RPMI8226 (cell line): ENCODE measurements around the gene EHMT2.
"Not testable (repeated sequence)": the region's sequence is repeated elsewhere in the genome, so short reads cannot be mapped to it uniquely, and the experiment has no call there.

Experiments
- DNase-seq: peaks from one replicate; pipeline ENCODE4 v3.0.0-alpha.2; 2015

EHMT2 gene

DNA sequence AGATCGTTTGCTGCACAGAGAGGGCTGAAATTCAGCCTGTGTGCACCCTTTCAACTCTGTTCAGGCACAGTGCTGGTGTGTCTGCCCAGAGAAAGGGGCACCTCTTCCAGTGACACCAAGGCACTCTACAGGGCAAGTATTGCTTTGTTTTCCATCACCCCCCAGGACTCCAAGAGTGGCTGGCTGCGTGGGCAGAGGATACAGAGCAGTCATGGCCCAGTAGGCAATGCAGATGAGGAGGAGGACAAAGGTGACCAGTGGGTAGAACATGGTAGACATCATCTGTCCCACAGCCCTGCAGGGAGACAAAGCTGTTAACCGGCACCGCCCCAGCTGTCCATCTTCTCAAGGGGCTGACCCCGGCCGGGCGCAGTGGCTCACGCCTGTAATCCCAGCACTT lies 28.2 kb downstream of the EHMT2 start:
- DNase-seq: no peak

DNA sequence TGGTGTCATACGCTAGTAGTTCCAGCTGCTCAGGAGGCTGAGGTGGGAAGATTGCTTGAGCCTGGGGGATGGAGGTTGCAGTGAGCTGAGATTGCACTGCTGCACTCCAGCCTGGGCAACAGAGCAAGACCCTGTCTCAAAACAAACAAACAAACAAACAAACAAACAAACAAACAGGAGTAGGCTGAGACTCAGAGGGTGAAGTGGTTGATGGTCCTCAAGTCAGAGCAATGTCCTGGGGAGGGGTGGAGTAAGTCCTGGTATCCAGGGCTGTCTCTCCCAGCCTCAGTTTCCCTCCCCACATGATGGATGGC lies 28.9 kb downstream of the EHMT2 start:
- not testable (repeated sequence) for DNase-seq

GRCh38 chr6:31865205-31866118 lies 32.0 kb downstream of the EHMT2 start:
- no peak for DNase-seq

DNA sequence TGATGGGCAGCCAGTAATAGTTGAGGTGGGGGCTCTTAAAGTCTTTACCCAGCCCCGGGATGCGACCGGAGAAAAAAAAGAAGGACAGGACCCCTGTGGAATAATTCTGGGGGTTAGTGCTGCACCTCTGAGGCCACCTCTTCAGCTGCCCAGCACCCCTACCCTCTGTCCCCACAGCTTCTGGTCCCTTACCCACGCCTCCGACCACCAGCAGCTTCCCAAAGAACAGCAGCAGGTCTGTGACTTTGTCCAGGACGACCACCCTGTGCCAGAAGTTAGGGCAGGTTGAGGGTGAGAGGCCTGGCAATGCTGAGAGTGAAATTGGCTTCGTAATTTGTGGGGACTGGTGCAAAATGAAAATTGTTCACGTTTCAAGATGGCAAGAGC lies 32.7 kb downstream of the EHMT2 start:
- no peak for DNase-seq

DNA sequence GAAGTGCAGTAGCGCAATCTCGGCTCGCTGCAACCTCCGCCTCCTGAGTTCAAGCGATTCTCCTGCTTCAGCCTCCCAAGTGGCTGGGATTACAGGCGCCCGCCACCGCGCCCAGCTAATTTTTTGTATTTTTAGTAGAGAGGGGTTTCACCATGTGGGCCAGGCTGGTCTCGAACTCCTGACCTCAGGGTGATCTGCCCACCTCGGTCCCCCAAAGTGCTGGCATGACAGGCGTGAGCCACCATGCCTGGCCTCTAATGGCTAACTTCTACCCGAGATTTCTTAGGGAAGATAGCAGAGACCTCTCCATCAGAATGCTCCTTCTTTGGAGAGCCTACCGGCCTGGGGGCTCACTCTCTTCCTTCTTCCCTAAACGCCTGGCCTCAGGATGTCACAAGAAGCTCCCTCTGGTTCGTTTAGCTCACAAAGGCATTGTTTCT lies 33.4 kb downstream of the EHMT2 start:
- DNase-seq: not testable (repeated sequence)

GRCh38 chr6:31862344-31863235 lies 34.9 kb downstream of the EHMT2 start, which contains the start of gene NEU1:
NEU1 (minus strand) TSS chr6:31862821; CDS start chr6:31862776, 45 bp downstream.
- DNase-seq: peak; percentile 100

DNA sequence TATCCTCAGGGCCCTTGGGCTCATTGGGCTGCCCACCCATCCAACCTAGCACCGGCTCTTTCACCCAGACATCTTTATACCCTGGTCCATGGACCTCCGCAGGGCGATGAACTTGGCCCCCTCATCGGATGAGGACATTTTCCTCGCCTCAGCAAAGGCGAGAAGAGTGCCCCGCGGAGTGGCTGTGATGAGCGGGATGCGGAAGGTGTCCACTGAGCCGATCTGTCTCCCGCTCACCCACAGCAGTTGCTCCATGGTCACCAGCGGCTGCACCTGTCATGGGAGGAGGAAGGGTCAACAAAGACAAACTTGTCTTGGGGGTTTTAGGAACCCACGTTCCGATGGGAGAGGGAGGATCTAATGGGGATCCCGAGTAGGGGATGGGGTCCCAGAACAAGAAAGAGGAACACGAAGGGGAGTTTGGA lies 35.6 kb downstream of the EHMT2 start:
- no peak for DNase-seq

DNA sequence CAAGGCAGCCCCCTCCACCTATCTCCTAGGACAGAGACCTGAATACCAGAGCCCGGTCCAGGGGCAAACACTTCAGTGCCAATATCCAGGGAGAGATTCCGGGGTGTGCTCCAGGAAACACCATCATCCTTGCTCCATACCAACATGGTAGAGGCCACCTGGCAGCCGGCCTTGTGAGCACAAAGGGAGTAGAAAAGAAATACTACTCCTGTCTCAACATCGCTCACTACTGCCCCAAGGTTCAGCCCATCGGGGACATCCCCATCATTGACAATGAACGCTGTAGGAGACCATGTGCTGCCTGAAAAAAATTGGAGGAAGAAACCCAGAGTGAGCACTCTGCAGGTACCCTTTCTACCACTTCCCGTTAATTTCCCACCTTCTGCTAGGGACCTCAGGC lies 36.3 kb downstream of the EHMT2 start:
- no peak for DNase-seq

DNA sequence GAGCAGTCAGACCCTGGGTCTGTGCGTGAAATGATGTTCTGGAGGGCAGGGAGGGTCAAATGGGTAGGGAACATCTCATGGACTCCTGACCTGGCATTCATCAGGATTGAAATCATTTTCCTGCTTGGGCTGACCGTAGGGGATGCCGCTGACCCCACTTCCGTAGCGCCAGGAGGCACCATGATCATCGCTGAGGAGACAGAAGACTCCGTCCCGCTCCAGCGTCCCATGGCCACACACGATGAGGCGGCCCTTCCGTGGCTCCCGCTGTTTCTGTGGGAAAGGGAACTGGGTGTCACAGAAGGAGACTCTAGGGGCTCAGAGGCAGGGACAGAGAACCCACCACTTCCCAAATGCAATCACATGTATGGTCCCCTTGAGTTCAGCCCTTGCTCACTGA lies 37.1 kb downstream of the EHMT2 start:
- DNase-seq: no peak

- no peak for DNase-seq
Observed at GRCh38 chr6:31859923-31860322, 37.6 kb downstream of the EHMT2 start.

GRCh38 chr6:31858707-31859106 lies 38.8 kb downstream of the EHMT2 start:
- DNase-seq: no peak

DNA sequence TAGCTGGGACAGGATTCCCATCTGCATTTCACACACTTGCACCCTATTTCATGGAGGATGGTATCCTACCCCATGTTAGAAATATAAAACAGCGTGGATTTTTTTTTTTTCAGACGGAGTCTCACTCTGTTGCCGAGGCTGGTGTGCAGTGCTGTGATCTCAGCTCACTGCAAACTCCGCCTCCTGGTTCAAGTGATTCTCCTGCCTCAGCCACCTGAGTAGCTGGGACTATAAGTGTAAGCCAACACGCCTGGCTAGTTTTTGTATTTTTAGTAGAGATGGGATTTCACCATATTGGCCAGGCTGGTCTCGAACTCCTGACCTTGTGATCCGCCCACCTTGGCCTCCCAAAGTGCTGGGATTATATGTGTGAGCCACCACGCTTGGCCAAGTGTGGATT lies 39.7 kb downstream of the EHMT2 start:
- DNase-seq: not testable (repeated sequence)

DNA sequence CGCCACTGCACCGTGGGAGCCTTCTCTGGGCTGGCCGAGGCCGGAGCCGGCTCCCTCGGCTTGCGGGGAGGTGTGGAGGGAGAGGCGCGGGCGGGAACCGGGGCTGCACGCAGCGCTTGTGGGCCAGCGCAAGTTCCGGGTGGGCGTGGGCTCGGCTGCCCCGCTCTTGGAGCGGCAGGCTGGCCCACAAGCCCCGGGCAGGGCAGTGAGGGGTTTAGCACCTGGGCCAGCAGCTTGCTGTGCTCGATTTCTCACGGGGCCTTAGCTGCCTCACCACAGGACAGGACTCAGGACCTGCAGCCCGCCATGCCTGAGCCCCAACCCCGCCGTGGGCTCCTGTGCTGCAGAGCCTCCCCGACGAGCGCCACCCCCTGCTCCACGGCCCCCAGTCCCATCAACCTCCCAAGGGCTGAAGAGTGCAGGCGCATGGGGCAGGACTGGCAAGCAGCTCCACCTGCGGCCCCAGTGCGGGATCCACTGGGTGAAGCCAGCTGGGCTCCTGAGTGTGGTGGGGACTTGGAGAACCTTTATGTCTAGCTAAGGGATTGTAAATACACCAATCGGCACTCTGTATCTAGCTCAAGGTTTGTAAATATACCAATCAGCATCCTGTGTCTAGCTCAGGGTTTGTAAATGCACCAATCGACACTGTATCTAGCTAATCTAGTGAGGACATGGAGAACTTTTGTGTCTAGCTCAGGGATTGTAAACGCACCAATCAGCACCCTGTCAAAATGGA lies 45.3 kb downstream of the EHMT2 start:
- DNase-seq: not testable (repeated sequence)

GRCh38 chr6:31851485-31851832 lies 46.0 kb downstream of the EHMT2 start:
- DNase-seq: no peak

DNA sequence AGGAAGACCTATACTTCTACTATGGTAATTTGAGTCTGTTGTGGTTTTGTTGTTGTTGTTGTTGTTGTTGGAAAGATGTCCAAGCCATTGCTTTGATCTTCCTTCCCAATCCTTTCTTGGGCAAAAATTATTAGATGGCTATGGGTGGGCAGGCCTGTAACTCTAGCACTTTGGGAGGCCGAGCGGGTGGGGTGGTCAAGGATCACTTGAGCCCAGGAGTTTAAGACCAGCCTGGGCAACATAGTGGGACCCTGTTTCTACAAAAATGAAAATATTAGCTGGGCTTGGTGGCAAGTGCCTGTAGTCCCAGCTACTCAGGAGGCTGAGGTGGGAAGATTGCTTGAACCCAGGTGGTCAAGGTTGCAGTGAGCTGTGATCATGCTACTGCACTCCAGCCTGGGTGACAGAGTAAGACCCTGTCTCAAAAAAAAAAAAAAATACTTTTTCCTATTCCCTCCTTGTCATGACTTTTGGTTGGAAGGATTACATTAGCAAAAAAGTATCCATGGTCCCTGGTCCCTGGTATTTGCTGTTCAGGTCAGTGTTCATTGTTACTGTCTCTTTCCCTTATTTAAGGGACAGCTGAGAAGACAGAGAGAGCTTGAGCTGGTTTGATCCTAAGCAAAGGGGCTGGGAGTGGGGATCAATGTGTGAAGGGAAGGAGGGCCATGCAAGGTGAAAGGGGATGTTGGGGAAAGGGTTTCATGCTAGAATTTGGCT lies 46.6 kb downstream of the EHMT2 start:
- DNase-seq: no peak

DNA sequence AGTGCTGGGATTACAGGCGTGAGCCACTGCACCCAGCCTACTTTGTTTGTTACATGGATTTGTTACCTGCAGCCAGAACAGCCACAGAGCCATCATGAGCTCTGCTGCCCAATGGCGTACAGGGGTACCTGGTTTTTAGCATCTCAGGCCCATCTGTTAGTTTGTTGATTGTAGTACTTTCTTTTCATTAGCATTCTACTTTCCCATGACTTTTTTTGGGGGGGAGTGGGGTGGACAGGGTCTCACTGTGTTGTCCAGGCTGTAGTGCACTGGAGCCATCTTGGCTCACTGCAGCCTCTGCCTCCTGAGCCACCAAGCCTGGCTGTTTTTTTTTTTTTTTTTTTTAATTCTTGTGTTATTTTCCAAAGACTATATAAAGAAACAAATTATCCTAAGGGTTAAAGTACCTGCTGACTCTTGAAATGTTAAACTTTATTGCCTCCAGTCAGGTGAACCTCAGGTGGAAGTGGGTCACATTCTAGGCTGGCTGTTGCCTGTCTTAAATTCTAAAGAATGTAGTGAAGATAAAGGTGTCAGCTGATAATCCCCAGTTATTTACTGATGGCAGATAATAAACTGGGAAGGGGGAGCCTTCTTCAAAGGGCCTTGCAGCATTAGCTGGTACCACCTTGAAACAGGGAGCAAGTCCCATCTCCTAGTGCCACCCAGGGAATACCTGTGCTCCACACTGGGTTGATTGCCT lies 50.1 kb downstream of the EHMT2 start:
- no peak for DNase-seq

DNA sequence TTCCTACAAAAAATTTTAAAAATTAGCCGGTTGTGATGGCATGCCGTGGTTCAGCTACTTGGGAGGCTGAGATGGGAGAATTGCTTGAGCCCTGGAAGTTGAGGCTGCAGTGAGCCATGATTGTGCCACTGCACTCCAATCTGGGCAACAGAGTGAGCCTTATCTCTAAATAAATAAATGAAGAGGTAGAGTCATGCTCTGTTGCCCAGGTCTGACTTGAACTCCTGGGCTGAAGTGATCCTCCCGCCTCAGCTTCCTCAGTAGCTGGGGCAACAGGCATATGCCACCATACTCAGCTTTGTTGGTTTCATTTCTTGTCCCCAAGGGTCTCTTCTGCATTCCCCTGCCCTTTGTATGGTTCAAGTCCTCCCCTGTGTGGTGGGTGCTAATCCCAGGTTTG lies 53.0 kb downstream of the EHMT2 start:
- DNase-seq: no peak

DNA sequence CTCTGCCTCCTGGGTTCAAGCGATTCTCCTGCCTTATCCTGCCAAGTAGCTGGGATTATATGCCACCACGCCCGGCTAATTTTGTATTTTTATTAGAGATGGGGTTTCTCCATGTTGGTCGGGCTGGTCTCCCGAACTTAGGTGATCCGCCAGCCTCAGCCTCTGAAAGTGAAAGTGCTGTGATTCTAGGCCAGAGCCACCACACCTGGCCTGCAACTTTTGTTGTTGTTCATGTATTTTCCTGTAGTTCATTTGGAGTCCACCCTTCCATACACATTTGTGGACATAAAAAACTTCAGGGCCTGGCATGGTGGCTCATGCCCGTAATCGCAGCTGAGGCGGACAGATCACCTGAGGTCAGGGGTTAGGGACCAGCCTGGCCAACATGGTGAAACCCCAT lies 55.4 kb downstream of the EHMT2 start:
- peak; percentile 70 for DNase-seq

DNA sequence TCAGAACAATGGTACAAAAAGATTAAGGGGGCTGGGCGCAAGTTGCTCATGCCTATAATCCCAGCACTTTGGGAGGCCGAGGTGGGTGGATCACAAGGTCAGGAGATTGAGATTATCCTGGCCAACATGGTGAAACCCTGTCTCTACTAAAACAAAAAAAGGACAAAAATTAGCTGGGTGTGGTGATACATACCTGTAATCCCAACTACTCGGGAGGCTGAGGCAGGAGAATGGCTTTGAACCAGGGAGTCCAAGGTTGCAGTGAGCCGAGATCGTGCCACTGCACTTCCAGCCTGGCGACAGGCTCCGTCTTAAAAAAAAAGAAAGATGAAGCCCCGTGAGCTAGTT lies 57.7 kb downstream of the EHMT2 start:
- not testable (repeated sequence) for DNase-seq

DNA sequence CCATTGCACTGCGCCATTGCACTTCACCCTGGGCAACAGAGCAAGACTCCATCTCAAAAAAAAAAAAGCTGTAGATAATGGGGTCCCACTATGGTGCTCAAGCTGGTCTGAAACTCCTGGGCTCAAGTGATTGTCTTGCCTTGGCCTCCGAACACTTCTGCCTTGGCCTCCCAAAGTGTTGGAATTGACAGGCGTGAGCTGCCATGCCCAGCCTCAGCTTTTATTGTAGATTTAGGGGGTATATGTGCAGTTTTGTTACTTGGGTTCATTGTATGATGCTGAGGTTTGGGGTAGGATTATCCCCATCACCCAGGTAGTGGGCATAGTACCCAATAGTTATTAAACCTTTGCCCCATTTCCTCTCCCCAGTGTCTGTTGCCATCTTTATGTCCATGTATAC lies 58.5 kb downstream of the EHMT2 start:
- no peak for DNase-seq

DNA sequence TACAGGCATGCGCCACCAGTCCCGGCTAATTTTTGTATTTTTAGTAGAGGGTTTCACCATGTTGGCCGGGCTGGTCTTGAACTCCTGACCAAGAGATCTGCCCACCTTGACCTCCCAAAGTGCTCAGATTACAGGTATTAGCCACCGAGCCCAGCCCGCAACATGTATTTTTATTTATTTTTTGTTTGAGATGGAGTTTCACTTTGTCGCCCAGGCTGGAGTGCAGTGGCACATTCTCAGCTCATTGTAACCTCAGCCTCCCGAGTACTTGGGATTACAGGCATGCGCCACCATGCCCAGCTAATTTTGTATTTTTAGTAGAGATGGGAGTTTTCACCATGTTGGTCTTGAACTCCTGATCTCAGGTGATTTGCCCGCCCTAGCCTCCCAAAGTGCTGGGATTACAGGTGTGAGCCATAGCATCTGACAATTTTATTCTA lies 59.4 kb downstream of the EHMT2 start:
- DNase-seq: not testable (repeated sequence)
